HG03064 (cell line): Measurements from ENCODE around the gene MPPED1.

Experiments used
- ATAC-seq: cut with Tn5 transposase; IDR thresholded peaks from one replicate; pipeline ENCODE4 v1.9.1; 2021; ENCODE audit warnings: low read depth; ENCODE audit not compliant: unreplicated experiment

The MPPED1 gene

DNA sequence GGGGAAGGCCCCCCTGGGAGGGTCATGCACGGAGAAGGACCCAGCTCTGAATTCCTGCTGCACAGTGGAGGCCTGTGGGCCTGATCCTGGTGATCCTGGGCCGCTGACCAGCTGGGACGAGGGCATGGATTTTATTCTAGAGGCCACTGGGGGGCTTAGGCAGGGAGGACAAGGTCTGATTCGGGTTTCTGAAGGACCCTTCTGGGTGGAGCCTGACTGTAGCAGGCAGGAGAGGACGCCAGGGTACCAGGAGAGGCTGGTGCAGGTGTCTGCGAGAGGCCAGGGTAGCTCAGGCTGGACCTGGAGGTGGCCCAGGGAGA is 31.3 kb downstream of the MPPED1 start:
- ATAC-seq, result no peak

DNA sequence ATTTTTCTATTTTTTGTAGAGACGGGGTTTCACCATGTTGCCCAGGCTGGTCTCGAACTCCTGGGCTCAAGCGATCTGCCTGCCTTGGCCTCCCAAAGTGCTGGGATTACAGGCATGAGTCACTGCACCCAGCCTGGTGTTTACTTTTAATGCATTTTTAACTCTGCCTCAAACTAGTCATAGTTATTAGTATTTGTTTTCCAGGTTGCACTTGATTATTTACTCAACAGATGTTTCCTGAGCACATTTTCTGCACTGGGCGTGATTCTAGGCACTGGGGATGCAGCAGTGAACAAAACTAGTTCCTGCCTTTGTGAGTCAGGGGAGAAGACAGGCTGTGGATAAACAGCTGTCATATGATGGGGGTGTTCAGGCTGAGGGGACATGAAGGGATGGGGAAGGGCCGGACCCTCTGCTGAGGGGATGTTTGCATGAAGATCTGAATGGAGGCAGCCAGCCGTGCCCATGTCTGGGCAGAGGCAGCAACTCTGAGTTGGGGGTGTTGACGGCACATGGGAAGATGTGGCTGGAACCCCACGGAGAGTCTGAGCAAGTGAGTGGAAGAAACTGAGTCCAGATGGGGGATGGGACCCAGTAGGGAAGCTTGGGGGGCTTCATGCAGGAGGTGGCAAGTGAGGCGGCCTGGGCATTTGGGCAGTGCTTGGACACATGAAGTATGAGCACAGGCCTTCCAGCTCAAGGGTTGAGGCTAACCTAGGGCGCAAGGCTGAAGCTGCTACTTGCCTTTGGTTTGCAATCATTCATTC is 34.4 kb downstream of the MPPED1 start:
- ATAC-seq, result no peak

DNA sequence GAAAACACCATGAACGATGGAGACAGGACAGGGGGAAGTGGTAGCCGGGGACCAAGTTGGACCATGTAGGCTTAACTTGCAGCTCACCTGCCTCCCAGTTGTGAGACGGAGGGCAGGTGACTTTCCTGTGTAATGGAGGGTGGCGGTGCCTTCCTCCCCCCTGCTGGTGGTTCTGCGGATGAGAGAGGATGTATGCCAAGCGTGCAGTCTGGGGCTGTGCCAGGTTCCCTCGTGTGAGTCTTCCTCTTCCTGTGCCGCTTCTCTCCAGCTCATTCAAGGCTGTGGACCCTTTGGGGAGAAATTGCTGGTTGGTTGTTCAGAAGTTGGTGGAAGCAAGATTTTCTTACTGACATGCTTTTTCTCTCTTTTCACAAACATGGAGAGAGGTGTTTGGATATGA is 35.1 kb downstream of the MPPED1 start:
- ATAC-seq, result no peak

DNA sequence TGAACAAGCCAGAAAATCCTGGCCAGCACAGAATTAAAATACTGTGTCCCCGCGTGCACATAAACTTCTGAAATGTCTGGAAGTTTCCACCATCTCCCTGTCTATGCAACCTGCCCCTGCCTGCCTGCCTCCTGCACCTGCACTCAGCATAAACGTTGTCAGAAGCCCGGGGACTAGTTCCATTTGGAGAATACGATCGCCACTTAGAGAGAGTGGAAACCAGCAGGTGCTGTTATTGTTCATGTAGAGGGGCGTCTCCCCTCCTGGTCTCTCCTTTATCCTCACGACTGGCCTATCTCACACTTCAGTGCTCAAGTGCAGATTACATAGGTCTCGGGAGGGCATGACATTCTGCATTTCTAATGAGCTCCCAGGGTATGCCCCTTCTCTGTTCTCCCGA is 35.6 kb downstream of the MPPED1 start:
- ATAC-seq, result no peak

DNA sequence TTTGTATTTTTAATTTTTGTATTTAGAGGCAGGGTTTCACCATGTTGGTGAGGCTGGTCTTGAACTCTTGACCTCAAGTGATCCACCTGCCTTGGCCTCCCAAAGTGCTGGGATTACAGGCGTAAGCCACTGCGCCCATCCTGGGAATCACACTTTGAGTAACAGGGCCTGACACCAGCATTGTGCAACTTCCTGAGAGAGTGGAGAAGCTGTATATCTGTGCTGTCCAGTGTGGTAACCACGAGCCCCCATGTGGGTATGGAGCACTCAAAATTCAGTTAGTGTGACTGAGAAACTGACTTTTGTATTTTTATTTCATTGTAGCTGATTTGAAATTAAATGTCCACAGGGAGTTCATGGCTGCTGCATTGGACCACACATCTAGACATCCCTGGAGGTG is 36.2 kb downstream of the MPPED1 start:
- ATAC-seq, result no peak

DNA sequence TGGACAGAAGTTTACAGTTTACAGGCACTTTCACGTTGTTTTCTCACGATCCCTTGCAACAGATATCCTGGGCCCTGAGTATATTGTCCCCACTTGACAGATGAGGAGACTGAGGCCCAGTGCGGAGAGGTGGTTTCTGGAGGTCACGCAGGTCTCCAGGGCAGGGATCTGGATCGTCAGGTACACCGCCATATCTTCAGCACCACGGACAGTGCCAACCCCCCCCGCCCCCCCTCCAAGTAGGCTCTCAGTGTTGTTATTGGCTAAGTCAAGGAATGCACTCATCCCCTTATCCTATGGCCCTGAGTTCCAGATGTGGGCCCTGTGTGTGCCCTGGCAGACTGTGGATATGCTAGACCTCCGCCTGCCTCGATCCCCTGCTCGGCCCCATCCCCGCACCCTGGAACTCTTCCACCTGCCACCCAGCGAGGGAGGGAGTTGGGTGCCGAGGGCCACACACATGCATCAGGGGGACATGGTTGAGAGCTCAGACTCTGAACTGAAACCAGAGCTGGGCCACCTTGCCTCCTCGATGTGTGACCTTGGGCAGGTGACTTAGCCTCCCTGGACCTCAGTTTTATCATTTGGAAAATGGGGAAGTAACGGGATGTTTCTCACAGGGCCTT is 37.5 kb downstream of the MPPED1 start:
- ATAC-seq, result no peak

DNA sequence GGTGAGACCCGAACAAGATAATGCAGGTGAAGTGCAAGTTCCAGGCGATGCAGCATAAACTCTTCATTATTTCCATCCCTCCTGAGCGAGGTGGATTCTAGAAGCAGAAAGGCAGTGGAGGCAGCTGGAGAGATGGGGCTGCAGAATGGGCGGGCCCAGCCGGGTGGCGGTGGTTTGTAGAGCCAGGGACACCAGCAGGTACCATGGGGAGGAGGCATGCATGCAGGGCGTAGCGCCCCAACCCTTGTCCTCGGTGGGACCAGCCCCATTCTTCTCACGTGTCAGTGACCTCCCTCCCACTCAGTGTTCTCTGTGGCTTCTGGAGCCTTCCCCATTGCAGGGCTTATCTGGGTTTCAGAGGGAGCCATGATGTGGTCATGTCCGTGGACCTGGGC is 38.0 kb downstream of the MPPED1 start:
- no peak for ATAC-seq

DNA sequence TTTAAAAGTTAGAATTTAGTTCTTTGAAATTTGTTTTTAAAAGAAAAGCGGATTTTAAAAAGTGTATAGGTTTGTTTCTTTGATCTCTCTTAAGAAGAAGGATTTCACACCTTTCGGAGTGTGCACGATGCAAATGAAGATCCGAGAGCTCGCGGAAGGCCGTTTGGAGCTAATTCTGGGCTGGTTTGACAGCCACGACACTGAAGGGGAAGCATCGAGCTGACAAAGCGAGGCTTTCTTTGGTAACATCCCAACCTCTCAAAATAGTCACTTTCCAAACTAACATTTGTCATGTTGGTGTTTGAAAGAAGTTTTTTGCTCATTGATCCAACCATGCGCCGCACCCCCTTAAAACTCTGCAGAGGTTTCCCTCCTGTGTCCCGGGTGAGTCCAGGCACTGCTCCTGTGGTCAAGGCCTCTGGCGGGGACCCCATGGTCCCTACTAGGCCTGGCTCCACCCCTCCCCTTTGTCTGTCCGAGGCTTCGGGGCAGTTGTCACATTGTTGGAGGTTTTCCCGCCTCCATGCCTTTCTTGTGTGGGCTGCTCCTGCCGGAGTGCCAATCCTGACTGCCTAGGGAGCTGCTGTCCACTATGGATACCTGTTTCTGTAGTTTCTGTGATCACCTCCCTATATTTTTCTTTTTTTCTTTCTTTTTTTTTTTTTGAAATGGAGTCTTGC is 39.7 kb downstream of the MPPED1 start:
- no peak for ATAC-seq

DNA sequence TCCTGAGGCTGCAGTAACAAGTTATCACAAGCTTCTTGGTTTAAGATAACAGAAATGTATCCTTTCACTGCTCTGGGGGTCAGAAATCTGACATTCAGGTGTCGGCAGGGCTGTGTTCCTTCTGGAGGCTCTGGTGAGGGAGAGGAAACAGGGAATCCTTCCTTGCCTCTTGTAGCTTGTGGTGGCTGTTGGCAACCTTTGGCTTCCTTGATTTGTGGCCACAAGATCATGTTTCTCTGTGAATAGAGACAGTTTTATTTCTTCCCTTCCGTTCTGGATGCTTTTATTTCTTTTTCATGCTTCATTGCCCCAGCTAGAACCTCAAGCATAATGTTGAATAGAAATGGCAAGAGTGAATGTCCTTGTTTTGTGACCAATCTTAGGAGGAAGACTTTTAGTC is 44.0 kb downstream of the MPPED1 start:
- ATAC-seq, result no peak

DNA sequence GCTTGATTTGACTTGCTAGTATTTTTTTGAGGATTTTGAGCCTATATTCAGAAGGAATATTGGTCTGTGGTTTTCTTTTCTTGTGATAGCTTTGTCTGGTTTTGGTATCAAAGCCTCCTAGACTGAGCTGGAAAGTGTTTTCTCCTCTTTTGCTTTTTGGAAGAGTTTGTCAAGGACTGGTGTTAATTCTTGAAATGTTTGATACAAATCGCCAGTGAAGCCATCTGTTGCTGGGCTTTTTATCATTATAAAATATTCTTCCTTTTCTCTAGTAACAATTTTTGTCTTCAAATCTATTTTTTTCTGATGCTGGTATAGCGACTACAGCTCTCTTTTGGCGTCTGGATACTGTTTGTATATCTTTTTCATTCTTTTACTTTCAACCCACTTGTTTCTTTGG is 45.2 kb downstream of the MPPED1 start:
- ATAC-seq, result no peak

DNA sequence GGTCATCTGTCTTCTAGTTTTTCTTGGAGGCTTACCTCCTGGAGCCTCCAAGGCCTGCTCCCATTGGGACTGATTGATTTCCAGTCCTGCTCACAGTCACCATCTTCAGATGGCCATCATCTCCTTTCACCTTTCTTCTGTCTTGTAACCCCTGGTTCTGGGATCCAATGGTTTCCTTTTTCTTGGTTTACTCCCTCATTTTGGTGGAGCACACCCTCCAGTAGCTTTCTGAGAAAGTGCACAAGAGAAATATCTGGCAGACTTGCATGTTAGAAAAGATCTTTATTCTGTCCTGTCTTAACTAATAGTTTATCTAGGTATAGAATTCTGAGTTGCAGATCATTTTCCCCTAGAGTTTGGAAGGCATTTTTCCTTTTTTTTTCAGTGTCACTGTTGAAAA is 50.9 kb downstream of the MPPED1 start:
- ATAC-seq, result no peak

DNA sequence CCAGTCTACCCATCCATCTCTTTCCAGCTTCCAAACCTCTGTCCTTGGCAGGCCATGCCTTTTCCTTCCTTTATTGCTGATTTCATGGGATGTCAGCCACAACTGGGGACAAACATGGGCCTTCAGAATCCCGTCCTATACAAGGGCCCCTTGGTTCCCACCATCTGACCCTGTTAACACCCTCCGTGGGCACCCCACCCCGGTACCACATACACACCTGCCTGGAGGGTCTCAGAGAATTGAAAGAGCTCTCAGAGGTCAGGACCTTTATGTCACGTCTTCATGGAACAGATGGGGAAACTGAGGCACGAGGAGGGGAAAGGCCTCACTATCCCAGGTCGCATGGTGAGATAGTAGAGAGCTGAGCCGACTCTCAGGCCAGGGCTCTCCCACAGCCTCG is 53.0 kb downstream of the MPPED1 start:
- no peak for ATAC-seq

DNA sequence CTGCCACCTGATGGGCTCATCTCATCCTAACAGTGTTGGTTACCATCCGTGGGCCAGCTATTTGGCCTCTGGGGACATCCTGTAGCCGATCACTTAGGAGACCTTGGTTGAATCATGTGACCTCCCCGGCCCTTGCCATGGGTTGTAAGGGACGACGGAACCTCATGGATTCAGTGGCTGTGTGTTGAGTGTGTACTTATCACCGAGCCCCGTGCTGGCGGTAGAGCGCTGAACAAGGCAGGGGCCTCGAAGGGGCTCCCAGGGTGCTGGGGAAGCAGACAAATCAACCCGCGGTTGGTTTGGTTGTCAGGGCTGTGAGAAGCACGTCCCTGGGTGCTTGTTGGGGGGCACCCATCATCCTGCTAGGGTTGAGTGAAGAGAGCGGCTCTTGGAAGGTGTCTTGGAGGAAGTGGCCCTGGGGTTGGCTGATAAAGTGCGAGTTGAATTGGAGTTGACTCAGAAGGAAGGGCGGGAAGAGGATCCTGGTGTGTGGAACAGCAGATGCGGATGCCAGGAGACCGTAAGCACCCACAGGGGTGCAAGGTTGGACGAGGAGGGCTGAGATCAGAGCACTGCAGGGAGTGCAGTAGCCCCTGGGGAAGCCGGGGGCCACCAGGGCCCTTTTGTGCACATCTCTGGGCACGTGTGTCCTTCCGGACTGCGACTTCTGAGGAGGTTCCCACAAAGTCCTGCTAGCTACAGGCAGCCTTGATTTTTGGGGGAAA is 53.6 kb downstream of the MPPED1 start:
- no peak for ATAC-seq

DNA sequence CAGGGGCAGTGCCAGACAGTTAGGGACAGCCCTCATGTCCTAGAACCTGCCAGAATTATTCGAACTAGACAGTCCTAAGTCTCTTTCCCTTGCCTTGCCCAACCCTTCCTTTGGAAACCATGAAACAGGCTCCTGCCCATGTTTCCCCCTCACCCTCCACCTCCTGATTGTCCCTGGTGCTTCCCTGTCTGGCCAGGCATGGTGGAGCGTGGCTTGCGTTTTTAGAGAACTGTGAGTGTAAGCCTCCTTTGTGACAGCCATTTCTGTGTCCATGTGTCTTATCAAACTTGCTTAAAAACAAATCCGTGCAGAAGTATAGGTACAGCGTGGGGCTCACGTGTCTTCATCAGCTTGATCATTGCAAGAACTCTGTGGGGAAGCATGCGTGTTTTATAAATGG is 54.9 kb downstream of the MPPED1 start:
- ATAC-seq, result no peak

DNA sequence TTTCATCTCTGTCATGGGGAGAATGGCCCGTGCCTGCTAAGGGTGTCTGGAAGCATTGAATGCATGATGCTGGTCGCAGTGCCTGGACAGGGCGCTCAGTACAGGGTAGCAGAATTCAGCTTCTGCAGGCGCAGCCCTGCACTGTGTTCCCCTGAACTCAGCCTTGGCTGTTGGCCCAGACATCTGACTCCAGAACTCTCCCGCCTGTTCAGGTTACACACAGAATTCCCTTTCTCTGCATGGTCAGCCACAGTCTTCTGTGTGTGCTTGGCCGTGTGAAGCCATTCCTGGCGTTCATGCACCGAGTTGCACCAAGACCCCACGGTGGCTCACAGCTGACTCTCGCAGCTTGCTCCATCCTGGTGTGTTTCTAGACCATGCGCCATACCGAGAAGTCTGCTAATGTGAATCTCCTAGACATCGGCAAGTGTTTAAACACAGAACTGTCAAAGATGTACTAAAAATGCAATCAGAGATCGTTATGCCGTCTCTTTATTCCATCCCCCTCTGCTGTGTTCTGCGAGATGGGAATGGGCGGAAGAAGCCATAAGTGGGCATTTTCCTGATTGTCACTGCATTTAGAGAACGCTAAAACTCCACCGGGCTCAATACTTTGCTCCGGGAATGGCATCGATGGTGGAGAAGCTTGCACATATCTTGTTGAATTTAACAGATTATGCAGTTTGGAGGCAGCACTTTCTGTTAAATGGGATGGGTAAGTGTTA is 55.6 kb downstream of the MPPED1 start:
- no peak for ATAC-seq

DNA sequence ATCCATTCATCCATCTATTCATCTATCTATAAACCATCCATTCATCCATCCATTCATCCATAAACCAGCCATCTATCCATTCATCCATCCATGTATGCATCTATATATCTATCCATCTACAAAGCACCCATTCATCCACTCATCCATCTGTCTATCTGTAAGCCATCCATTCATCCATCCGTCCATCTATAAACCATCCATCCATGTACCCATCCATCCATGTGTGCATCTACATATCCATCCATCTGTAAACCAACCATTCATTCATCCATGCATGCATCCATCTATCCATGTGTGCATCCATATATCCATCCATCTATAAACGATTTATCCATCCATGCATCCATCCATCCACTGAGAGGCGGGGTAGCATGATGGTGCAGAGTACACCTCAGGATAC is 58.4 kb downstream of the MPPED1 start:
- no peak for ATAC-seq

DNA sequence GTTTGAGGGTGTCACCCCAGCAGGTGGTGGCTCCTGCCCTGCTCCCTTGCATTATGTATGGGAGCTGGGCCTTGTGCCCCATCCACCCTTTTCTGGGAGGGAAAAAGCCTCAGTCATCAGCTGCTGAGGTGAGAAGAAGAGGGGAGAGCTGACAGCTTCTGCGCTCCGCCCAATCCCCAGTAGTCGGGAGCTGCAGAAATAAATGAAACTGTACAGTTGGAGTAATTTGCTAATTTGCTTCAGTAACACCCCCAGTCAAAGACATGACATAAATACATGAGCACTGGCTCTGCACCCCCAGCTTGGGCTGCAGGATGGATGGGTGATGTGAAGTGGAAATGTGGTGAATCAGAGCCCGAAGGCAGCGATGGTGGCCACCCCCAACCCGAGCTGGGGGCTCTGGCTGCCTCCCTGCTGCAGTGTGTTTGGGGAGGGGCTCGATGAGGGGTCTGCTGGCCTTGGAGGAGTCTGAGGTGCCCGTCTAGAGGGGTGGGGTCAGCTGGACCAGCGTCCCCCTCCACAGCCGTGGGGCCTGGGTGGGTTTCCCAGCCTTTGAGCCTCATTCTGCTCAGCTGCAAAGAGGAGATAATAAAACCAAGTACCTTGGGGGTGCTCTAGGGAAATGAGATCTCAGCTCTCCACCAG is 59.2 kb downstream of the MPPED1 start:
- ATAC-seq, result no peak

DNA sequence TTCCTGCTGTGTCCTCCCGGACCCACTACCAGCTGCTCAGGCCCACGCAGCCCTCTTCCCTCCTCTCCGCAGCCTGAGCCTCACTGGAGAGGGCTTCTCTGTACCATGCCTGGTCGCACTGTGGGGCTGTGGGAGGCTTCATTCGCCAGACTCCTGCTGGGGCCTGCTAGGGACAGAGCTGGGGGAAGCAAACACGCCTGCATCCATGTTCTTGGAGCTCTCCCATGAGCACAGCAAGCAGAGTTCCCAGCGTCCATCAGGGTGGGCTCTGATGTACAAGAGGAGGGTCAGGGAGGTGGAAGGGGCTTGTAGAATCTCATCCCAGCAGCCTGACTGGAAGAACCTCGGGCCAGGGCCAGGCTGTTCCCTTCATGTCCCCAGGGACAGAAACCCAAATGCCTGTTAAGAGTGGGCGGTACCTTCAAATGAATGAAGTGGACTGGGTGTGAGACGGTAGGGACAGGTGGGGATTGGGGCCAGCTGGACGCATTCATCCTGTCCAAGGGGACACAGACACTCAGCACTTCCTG is 59.9 kb downstream of the MPPED1 start:
- no peak for ATAC-seq

DNA sequence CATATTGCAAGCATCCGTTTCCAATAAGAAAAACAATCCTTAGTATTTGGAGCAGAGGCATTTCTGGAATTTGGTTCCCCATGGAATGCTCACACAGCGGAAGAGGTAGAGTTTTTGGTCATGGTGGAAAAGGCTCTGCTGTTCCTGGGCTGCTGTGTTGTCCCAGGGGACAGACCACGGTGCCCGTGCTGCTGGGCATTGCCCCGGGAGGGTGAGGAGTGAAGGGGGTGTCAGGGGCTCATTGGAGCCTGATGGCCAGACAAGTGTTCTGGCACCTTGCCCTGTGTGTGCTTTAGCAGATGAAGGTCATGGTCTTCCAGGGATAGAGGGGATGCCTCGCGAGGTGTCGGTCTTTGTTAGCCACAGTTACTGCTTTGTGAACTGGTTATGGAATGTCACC is 61.2 kb downstream of the MPPED1 start:
- ATAC-seq, result no peak

DNA sequence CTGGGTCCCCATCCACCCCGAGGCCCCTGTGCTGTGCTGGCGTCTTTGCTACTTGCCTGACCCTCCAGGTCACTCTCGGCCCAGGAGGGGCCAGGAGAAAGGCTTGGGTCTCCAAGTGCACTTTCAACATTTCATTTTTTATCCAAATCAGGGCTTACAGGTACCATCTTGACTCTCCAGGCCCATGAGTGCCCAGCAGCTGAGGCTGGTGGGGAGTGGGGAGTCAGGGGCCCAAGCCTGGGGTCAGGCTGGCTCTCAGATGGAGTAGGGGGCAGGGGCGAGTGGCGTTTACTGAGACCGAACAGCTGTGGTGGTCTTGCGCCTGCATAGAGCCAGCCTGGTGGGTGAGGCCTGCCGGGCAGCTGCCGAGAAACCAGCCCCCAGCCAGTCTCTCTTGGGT is 61.6 kb downstream of the MPPED1 start:
- no peak for ATAC-seq
